T-helper 1 cell treated with Interleukin-12 subunit alpha and Interleukin-12 subunit beta and Interleukin-4 antibody, amounts not matched to agents 30 μg/mL and 1 μg/mL, for 36 hours (primary cell): Measurements from ENCODE around the gene NHLRC3.
"Not testable (repeated sequence)": the region's sequence is repeated elsewhere in the genome, so short reads cannot be mapped to it uniquely, and the experiment has no call there.

Experiments used
- H3K27ac Mint-ChIP-seq: one replicate; pipeline ENCODE4 v1.8.0; 2021; ENCODE audit warnings: mild to moderate bottlenecking, mixed read lengths
- H3K27me3 Mint-ChIP-seq: one replicate; pipeline ENCODE4 v1.8.0; 2021; ENCODE audit warnings: low read depth, mixed read lengths
- H3K36me3 Mint-ChIP-seq: one replicate; pipeline ENCODE4 v1.8.0; 2021; ENCODE audit warnings: low read depth, mixed read lengths
- H3K4me1 Mint-ChIP-seq: one replicate; pipeline ENCODE4 v1.8.0; 2021; ENCODE audit warnings: low read depth, mixed read lengths
- H3K4me3 Mint-ChIP-seq: one replicate; pipeline ENCODE4 v1.8.0; 2021; ENCODE audit warnings: mild to moderate bottlenecking, moderate library complexity, mixed read lengths
- H3K9me3 Mint-ChIP-seq: one replicate; pipeline ENCODE4 v1.8.0; 2021; ENCODE audit warnings: mixed read lengths

Gene NHLRC3

GRCh38 chr13:39037880-39038568, at the start of gene NHLRC3, which contains the start of gene PROSER1:
NHLRC3 (plus strand) TSS chr13:39038456; CDS start chr13:39038640, 184 bp downstream.
PROSER1 (minus strand) TSS chr13:39038089; CDS start chr13:39037242, 847 bp downstream.
- Mint-ChIP-seq H3K9me3 (no peaks in the 10 kb centered on the region), H3K4me3 (peak within 1 kb of the TSS; percentile 92), H3K36me3 (peaks cover 6% of the 10 kb centered on the region), H3K27ac (peak within 1 kb of the TSS; percentile 95), H3K27me3 (no peaks in the 10 kb centered on the region), H3K4me1 (peaks cover 37% of the 10 kb centered on the region)

GRCh38 chr13:38990693-38991092, 47.6 kb upstream of the NHLRC3 start, which contains the start of gene STOML3:
STOML3 (minus strand) TSS chr13:38990831; CDS start chr13:38990721, 110 bp downstream.
- Mint-ChIP-seq H3K36me3 (no peaks in the 10 kb centered on the region), H3K4me3 (no peak within 1 kb of the TSS), H3K4me1 (no peaks in the 10 kb centered on the region), H3K9me3 (no peaks in the 10 kb centered on the region), H3K27ac (no peak within 1 kb of the TSS), H3K27me3 (peaks cover 5% of the 10 kb centered on the region)

- no peak overlapping the region for H3K4me3 Mint-ChIP-seq
- H3K27me3 Mint-ChIP-seq, result peaks cover 5% of the 10 kb centered on the region
- no peak overlapping the region for H3K27ac Mint-ChIP-seq
- no peaks in the 10 kb centered on the region for H3K9me3 Mint-ChIP-seq
- no peaks in the 10 kb centered on the region for H3K4me1 Mint-ChIP-seq
- no peaks in the 10 kb centered on the region for H3K36me3 Mint-ChIP-seq
Measured at GRCh38 chr13:38993381-38993780, 44.9 kb upstream of the NHLRC3 start.

GRCh38 chr13:38998739-38999138, 39.5 kb upstream of the NHLRC3 start:
- Mint-ChIP-seq H3K9me3 (no peaks in the 10 kb centered on the region), H3K36me3 (no peaks in the 10 kb centered on the region), H3K4me1 (no peaks in the 10 kb centered on the region), H3K27me3 (no peaks in the 10 kb centered on the region), H3K27ac (no peak overlapping the region), H3K4me3 (no peak overlapping the region)

- not testable (repeated sequence) for H3K4me1 Mint-ChIP-seq, H3K27me3 Mint-ChIP-seq, H3K27ac Mint-ChIP-seq, H3K9me3 Mint-ChIP-seq, H3K4me3 Mint-ChIP-seq
- H3K36me3 Mint-ChIP-seq, result peaks cover 28% of the 10 kb centered on the region
Measured at GRCh38 chr13:39006371-39007111, 31.7 kb upstream of the NHLRC3 start.

GRCh38 chr13:39012608-39013007, 25.6 kb upstream of the NHLRC3 start:
- Mint-ChIP-seq H3K9me3 (no peaks in the 10 kb centered on the region), H3K36me3 (peaks cover 60% of the 10 kb centered on the region), H3K27me3 (no peaks in the 10 kb centered on the region), H3K4me1 (peaks cover 5% of the 10 kb centered on the region), H3K4me3 (no peak overlapping the region), H3K27ac (no peak overlapping the region)

GRCh38 chr13:39013462-39013861, 24.8 kb upstream of the NHLRC3 start:
- Mint-ChIP-seq H3K27me3 (no peaks in the 10 kb centered on the region), H3K9me3 (no peaks in the 10 kb centered on the region), H3K36me3 (peaks cover 60% of the 10 kb centered on the region), H3K4me3 (no peak overlapping the region), H3K27ac (no peak overlapping the region), H3K4me1 (peaks cover 13% of the 10 kb centered on the region)

- Mint-ChIP-seq H3K27ac (no peak overlapping the region), H3K27me3 (no peaks in the 10 kb centered on the region), H3K9me3 (no peaks in the 10 kb centered on the region), H3K36me3 (peaks cover 52% of the 10 kb centered on the region), H3K4me1 (peaks cover 18% of the 10 kb centered on the region), H3K4me3 (no peak overlapping the region)
Measured at GRCh38 chr13:39016087-39016486, 22.2 kb upstream of the NHLRC3 start.

- Mint-ChIP-seq H3K4me3 (no peak overlapping the region), H3K36me3 (peaks cover 50% of the 10 kb centered on the region), H3K4me1 (peaks cover 18% of the 10 kb centered on the region), H3K27ac (peak overlapping the region; percentile 46), H3K27me3 (no peaks in the 10 kb centered on the region), H3K9me3 (no peaks in the 10 kb centered on the region)
Measured at GRCh38 chr13:39016787-39017186, 21.5 kb upstream of the NHLRC3 start.

- peaks cover 18% of the 10 kb centered on the region for H3K4me1 Mint-ChIP-seq
- H3K36me3 Mint-ChIP-seq, result peaks cover 39% of the 10 kb centered on the region
Measured at GRCh38 chr13:39020853-39021462, 17.3 kb upstream of the NHLRC3 start.

GRCh38 chr13:39023316-39023715, 14.9 kb upstream of the NHLRC3 start:
- Mint-ChIP-seq H3K4me3 (no peak overlapping the region), H3K27ac (no peak overlapping the region), H3K27me3 (no peaks in the 10 kb centered on the region), H3K9me3 (no peaks in the 10 kb centered on the region), H3K4me1 (peaks cover 8% of the 10 kb centered on the region), H3K36me3 (peaks cover 44% of the 10 kb centered on the region)

More at GRCh38 chr13:39020853-39021462, 17.3 kb upstream of the NHLRC3 start:
- Mint-ChIP-seq H3K27ac (no peak overlapping the region), H3K9me3 (no peaks in the 10 kb centered on the region), H3K4me3 (no peak overlapping the region), H3K27me3 (no peaks in the 10 kb centered on the region)

- peaks cover 42% of the 10 kb centered on the region for H3K36me3 Mint-ChIP-seq
- no peaks in the 10 kb centered on the region for H3K27me3 Mint-ChIP-seq
- no peak overlapping the region for H3K27ac Mint-ChIP-seq
- no peak overlapping the region for H3K4me3 Mint-ChIP-seq
- no peaks in the 10 kb centered on the region for H3K9me3 Mint-ChIP-seq
- H3K4me1 Mint-ChIP-seq, result peaks cover 6% of the 10 kb centered on the region
Measured at GRCh38 chr13:39023761-39024160, 14.5 kb upstream of the NHLRC3 start.

- no peaks in the 10 kb centered on the region for H3K9me3 Mint-ChIP-seq
- H3K27ac Mint-ChIP-seq, result no peak overlapping the region
- no peaks in the 10 kb centered on the region for H3K27me3 Mint-ChIP-seq
- peaks cover 39% of the 10 kb centered on the region for H3K36me3 Mint-ChIP-seq
- no peak overlapping the region for H3K4me3 Mint-ChIP-seq
- peaks cover 5% of the 10 kb centered on the region for H3K4me1 Mint-ChIP-seq
Measured at GRCh38 chr13:39025433-39025839, 12.8 kb upstream of the NHLRC3 start.

GRCh38 chr13:39032150-39032549, 6.1 kb upstream of the NHLRC3 start:
- Mint-ChIP-seq H3K36me3 (peaks cover 8% of the 10 kb centered on the region), H3K4me1 (peaks cover 32% of the 10 kb centered on the region), H3K27me3 (no peaks in the 10 kb centered on the region), H3K27ac (no peak overlapping the region), H3K4me3 (no peak overlapping the region), H3K9me3 (no peaks in the 10 kb centered on the region)

GRCh38 chr13:39034085-39034484, 4.2 kb upstream of the NHLRC3 start:
- Mint-ChIP-seq H3K27ac (no peak overlapping the region), H3K27me3 (no peaks in the 10 kb centered on the region), H3K9me3 (no peaks in the 10 kb centered on the region), H3K4me3 (no peak overlapping the region), H3K36me3 (no peaks in the 10 kb centered on the region), H3K4me1 (peaks cover 33% of the 10 kb centered on the region)
